GM18907 (cell line): ENCODE measurements around the gene PIM2.

Experiments
- ATAC-seq: cut with Tn5 transposase; IDR thresholded peaks from one replicate; pipeline ENCODE4 v1.9.1; 2021; ENCODE audit warnings: mild to moderate bottlenecking, moderate library complexity; ENCODE audit not compliant: unreplicated experiment

The PIM2 gene

DNA sequence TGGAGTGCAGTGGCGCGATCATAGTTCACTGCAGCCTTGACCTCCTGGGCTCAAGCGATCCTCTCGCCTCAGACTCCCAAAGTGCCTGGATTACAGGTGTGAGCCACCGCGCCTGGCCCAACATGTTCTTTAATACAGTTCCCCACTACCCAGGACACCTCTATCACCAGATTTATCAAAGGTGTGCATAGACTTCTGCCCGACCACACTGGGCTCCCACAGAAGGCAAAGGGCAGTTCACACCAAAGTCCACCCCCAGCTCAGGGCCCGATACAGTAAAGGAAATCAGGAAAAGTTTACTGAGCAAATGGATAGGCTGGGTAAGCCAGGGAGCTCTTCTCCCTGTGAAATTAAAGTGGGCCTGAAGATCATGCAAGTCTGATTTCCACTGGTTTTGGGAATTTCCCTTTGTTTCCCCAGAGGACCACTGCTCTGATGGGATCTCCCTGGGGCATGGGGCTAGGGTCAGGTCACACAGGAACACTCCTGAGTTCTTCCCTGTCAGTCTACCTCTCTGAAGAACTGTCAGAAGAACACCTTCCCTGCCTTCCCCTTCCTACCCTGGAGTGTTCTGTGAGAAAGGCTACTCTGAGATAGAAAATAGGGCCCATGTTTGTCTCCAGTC lies 17.7 kb upstream of the PIM2 start:
- peak; percentile 14 for ATAC-seq

DNA sequence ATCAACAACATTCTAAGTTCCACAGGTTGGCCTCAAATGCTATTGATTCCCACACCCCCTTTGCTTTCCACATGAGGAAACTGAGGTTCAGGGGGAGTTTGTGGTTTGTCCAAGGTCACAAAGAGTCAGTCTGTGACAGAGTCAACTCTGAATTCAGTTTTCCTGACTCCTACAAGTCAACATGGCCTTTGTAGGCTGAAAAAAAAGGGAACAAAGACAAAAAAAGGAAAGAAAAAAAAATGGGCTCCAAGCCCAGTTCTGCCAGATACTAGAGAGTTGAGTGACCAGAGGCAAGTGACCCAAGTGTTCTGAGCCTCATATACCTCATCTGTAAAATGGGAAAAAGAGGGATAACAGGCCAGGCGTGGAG lies 16.5 kb upstream of the PIM2 start:
- no peak for ATAC-seq

DNA sequence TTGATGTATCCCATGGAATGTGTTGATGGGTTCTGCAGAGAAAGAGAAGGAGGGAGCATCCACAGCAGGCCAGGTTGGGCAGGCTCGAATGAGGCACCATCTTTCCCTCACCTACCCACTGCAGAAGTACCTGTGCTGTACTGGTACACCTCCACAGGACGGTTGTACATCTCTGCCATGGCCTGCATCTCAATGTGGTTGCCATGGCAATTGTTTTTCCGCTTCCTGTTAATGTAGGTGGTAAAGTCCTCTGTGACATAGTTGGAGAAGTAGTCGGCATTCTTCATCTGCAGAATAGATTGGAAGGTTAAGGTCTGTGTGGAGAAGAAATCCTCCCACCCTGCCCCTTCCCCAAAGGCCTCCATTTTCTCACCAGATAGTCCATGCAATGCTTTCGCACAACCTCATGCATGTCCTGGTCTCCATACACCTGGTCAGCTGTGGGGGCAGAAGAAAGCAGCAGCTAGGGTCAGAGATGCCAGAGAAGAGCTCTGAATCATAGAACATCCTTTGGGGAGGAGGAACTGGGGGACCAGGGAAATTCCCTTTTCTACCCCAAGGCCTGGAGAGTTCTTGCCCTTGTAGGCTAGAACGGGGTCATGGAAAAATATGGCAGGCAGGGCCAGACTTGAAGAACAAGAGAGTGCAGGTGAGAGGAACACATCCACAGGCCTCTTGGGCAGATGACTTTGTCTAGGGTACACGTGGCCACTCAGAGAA lies 15.9 kb upstream of the PIM2 start:
- ATAC-seq: no peak

DNA sequence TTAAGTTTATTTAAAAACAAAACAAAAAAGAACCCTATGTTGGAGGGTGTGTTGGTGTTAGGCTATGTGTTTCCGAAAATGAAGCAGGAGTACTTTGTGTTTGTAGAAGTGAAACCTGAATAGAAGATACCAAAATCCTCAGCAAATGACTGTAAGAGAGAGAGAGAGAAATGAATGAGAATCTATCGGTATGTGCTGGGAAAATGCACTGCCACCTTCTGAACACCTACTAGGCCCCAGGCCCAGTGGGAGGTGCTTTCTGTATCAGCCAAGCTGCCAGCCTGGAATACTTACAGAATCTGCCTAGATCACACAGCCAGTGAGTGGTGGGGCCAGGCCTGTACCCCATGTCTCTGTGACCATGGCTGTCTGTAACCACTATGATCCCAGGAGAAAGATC lies 14.9 kb upstream of the PIM2 start:
- peak; percentile 21 for ATAC-seq

DNA sequence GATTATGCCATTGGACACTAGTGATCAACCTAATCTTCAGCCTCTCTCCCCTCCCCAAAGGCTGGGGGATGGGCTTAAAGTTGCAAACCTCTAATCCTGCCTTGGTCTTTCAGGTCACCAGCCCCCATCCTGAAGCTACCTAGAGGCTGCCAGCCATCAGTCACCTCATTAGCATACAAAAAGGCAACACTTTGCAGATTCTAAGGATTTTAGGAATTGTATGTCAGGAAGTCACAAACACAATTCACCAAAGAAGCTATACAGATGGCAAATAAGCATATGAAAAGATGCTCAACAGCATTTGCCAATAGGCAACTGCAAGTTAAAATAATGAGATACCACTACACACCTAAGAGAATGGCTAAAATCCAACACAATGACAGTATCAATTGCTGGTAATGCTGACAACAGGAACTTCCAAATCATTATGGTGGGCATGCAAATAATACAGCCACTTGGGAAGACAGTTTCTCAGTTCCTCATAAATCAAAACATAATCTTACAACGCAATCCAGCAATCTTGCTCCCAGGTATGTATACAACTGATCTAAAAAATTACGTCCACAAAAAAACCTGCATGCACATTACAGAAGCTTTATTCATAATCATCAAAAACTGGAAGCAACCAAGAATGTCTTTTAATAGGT lies 9.0 kb upstream of the PIM2 start:
- no peak for ATAC-seq

DNA sequence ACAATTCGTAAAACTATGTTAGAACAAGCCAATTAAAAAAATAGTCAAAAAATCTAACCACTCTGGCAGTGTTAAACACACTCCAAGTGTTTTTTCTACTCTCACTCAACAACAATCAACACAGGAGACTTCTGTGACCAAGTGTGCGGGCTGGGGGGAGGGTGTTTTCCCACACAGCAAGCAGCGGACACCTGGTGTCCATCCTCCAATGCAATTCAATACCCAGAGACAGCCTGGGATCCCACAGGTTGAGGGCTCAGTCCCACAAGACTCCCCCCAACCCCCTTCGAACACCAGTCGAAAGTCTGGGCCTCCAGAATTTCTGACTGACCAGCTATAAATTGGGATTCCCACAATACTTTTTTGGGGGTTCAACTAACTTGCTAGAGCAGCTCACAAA lies 8.3 kb upstream of the PIM2 start:
- no peak for ATAC-seq

DNA sequence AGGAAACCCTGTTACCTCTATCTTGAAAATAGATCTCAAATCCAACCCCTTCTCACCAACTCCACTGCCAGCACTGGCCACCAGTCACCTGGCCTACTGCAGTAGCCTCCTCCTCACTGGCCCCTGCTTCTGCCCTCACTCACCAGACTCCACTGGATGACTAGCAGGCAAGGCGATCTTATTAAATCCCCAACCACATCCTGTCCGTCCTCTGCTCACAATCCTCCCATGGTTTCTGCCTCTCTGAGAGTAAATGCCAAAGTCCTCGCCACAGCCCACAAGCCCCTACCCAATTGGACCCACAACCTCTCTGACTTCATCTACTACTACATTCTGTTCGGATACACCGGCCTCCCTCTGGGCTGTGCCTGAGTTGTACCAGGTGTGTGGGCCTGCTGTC lies 5.4 kb upstream of the PIM2 start:
- ATAC-seq: no peak

DNA sequence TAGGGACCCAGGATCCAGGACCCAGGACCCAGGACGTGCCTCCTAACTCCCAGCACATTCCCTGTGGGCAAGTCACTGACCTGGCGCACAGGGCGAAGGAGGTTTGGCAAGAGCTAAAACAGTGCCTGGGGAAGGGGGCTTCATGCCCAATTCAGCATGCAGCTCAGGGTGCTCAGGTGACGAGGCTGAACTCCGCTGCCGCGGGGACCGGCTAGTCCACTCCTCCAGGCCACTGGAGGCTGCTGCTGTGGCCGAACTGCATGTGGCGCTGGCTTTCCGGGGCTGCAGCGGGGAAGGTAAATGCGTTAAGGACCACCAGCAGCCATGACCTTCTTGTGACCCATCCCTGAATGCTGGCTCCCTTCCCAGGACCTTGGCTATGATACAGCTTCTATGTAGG lies 4.9 kb upstream of the PIM2 start:
- ATAC-seq: no peak

DNA sequence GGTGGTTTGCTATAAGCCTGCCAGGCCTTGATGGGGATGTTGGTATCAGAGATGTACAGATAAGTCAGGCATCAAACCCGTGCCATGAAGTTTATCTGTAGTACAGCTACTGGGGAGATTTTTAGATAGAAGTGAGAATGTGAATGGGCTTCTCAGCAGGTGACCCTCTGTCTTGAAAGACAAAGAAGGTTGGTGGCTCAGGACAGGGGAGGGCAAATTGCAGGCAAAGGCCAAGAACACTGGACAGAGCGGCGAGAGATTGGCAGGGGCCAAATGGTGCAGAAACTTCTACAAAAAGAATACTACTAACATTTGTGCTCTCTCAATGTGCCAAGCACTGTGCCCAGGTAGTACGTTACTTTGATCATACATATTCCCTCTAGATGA lies 1.9 kb upstream of the PIM2 start:
- ATAC-seq: no peak

DNA sequence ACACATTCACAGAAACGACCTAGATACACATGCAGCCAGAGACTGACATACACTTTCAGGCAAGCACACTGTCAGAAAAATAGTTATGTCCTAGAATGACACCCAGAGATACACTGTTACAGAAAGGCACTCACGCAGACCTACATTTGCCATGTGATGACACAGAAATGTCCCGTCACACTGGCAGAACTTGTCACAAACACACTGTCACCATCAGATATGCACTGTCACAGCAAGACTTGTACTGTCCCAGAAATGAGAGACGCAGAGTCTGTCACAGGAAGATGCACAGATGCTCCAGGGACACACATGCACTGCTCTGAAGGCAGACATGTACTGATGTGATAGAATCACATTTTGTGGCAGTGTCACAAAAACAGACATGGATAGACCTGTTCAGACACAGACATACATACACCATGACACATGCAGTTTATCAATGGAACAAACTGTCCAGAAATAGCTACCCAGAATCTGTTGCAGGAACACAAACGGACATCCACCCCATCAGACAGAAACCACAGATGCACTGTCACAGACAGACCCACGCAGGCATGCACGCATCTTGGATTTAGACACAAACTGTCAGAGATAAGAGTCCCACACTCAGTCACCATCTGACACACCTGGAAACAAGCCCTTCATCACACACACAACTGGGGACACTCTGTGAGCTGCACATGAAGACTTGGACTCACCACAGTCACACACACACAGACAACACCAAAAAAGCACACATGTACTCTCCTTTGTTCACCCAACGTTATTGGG lies 1.3 kb upstream of the PIM2 start:
- ATAC-seq: no peak

DNA sequence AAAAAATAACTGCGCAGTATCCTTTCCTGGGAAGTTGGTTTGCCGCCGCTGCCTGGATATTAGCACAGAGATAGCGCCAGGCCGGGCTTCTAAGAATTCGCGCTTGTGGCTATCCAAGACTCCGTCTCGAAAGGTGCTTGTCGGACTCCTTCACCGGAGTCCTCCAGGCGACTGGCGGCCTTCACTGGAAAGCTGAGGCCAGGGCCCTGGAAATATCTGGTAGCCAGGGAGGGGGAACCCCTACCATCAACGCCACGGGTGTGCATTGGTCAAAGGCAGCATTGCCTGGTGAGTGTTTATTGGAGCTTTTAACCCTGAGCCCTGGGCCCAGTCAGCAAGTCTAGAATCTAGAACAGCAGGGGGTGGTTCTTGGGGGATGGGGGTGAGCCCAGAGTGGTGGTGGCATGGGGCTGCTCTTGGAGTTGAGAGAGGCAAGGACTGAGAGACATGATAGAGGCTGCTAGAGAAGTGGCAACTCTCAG lies 577 bp upstream of the PIM2 start:
- peak; percentile 17 for ATAC-seq

DNA sequence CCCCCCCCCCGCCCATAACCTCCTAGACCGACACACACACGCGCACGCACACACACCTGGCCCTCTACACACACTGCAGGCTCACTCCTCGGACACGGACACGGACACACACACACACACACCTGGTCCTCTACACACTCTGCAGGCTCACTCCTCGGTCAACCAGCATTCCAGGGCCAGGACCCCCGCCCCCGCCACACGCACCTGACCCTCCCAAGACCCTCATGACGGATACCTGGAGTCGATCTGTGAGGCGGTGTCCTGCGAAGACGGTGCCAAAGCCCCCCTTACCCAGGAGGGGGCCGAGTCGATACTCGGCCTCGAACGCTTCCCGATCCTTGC lies 552 bp downstream of the PIM2 start:
- ATAC-seq: no peak

DNA sequence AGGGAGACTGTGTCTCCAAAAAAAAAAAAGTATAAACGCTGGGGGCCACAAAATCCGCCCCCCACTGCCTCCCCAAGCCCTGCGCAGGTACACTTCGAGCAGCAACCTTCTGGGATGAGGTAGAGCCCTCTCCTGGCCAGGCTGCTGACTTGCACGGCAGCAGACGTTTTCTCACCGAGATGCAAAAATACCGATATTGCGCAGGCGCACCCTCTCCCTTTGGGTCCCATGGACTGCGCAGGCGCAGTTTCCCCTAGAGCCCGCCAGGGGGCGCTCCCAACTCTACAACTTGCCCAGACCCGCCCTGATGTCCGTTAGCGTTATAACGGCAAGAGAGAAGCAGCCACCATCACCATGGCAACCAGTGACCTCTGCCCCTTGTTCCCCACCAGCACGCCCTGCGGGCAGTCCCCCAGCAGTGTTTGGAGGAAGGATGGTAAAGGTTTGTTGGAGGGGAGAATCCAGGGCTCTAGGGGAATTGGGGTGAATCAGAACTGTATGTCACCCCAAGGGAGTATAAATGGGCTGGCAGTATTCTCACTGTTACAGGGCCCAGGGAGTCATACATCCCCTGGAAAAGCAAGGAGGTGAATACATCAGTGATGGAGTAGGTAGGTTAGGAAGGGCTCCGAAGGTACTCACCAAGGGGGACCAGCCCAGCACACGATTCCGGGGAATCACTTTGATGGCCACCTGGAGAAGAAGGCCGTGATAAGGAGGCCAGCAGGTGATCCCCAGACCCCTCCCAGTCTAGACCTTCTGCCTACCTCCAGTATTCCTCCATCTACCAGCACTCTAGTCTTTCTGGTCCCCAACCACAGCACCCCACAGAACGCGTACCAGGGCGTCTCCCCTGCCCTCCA lies 1.5 kb downstream of the PIM2 start:
- ATAC-seq: peak; percentile 50

DNA sequence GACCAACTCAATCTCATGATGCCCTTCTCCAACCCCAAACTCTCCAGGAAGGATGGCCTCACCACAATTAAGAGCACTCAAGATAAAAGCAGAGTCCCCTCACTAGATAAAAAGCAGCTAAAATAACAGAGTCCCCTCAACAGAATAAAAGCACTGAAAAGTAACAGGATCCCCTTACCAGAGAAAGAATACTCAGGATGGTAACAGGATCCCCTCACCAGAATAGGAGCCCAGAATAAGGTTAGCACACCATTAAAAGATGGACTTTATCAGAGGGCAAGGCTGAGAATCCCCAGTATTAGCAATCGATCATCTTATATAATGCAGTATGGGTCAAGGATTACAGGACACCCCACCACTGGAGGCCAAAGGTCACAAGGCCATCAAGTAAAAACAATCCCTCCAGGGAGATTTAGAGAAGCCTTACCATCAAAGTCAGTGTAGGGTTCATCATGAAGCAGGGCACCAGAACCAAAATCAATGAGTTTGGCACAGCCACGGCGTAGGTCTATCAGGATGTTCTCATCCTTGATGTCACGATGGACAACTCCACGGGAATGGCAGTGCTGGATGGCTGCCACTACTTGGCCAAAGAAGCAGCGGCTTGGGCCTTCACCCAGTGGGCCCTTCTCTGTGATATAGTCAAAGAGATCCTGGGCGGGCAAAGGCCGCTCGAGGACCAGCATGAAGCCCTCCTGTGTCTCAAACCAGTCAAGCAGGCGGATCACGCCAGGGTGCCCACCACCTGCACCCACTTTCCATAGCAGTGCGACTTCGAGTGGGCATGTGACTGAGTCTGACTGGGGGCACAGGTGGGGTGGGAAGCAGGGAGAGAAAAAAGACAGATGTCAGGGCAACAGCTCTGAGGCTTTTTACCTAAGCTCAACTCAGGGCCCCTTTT lies 4.0 kb downstream of the PIM2 start:
- no peak for ATAC-seq

DNA sequence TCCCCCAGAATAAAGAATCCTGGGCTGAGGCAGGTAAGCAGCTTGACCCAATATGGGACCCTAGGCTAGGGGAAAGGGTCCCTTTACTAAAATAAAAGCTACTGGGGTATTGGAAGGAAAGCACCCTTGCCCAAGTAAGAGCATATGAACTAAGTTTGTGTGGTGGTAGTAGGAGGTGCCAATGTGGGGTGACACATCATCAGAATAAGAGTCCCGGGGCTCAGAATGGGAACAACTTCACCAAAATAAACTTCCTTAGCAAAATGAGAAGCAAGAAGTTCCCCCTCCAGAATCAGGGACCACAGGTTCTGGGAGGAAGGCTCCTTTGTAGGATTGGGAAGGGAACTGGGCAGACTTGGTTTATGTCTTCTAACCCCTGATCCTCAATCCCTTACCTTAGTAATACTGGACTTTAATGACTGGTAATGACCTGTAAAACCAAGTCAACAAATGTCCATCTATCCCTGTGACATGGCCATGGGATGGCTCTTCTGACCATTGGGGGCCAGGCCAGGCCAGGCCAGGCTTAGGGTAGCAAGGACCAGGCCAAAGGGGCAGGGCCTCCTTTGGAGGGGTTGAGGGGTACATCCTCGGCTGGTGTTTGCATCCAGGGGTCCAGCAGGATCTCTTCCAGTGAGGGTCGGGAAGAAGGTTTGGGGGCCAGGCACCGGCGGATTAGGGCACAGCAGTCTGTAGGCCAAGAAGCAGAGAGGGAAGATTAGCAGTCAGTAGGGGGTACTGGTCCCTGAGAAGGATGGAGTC lies 5.0 kb downstream of the PIM2 start:
- no peak for ATAC-seq

DNA sequence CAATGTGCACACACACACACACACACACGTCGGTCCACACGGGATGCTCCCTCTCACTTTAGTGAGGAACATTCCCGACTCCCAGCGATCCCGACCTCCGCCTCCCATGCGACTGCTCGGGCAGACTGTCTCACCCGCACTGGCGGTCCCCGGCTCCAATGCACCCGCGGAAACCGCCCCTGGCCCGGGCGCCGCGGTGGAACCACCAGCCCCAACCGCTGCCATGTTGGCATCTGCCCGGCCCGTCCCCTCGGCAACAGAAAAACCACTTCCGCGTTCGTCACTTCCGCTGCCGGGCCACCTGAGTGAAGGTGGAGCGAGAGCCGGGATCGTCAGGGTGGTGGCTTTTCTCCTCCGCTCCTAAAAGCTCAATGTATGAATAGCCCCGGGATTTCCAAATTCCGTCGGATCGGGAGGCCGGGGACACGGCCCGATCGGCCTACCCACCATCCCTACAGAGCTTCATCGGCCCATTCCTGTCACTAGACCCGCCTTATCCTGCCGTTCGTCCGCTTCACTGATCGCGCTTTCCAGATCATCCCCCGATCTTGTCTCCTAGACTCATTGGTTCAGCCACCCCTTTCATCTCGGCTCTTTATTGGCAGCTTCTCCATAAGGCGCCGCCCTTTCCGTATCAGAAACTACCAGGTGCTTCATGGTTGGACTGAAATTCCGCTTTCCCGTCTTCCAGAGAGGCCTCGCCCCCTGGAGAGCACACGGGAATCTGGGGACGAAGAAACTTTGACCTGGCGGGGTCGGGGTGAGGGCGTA lies 7.2 kb downstream of the PIM2 start, which contains the start of gene SLC35A2:
TSS of gene SLC35A2 (minus strand) at position 235 of the 771 bp plus-strand sequence. CDS start at position 225, 10 bp downstream.
- ATAC-seq: peak; percentile 64

DNA sequence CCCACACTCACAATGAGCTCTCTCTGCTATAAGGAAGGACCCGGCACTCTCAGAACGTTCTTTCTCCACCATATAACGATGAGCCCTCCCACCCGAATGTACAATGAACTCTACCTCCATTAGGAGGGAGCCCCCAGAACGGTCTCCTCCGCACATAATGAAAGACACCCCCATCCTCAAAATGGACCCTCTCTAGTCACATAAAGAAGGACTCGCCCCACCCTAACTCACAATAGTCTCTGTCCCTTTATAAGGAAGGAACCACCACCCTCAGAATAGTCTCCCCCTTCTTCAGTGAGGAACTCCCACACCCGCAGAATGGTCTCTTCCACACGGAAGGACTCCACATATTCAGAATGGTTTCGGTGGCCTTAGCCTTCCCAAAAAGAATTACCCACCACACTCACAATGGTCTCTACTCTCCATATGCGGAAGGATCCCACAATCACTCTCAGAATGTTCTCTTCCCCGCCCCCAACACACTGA lies 7.9 kb downstream of the PIM2 start:
- ATAC-seq: peak; percentile 2
